ENCODE data around the gene VMO1. TPM values are rescaled to one million over a fixed set of nuclear protein-coding genes. Genes with fewer than 3 reads are reported as not detected.

Gene VMO1
- total and polyA plus RNA-seq, 9 of the 15 experiments (the other 6 are each of a cell fraction or from before 2014, with no cell fraction given), result 0.31 TPM; not detected in 8

DNA sequence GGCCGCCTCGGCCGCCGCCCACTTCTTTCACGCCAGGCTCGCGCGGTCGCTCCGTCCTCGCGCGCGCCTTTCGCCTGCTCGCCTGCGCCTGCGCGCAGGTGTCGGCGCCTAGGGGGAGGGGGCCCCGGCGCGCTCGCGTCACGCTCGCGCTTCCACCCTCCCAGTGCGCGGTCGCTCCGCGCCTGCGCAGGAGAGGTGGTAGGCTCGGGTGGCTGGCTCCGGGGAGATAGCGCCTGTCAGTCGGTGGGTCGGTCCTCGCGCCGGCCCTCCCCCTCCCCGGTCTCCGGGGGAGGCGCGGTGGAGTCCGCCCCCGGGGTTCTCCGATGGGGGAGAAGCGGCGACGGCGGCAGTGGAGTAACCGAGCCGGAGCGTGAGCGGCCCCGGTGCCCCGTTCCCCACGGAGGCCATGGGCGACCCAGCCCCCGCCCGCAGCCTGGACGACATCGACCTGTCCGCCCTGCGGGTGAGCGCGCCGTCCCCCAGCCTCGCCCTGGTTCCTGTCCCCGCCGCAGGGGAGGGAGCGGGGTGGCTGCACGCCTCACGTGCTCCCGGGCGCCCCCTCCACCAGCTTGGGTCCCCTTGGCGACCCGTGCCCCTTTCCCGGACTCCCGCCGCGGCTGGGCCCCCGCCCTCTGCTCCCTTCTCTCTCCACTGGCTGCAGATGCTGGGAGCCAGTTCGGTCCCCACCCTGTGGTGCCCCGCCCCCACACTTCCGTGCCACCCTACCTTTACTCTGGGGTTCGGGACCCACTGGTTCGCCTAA is 47.2 kb upstream of the VMO1 start, which contains the start of gene MINK1 (continued):
- TF ChIP-seq, protein P1, sequence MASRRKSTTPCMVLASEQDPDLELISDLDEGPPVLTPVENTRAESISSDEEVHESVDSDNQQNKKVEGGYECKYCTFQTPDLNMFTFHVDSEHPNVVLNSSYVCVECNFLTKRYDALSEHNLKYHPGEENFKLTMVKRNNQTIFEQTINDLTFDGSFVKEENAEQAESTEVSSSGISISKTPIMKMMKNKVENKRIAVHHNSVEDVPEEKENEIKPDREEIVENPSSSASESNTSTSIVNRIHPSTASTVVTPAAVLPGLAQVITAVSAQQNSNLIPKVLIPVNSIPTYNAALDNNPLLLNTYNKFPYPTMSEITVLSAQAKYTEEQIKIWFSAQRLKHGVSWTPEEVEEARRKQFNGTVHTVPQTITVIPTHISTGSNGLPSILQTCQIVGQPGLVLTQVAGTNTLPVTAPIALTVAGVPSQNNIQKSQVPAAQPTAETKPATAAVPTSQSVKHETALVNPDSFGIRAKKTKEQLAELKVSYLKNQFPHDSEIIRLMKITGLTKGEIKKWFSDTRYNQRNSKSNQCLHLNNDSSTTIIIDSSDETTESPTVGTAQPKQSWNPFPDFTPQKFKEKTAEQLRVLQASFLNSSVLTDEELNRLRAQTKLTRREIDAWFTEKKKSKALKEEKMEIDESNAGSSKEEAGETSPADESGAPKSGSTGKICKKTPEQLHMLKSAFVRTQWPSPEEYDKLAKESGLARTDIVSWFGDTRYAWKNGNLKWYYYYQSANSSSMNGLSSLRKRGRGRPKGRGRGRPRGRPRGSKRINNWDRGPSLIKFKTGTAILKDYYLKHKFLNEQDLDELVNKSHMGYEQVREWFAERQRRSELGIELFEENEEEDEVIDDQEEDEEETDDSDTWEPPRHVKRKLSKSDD (conservative IDR thresholded peaks at IDR 0.05; ENCODE audit: low read length), result no peak
- TF ChIP-seq, protein P2, sequence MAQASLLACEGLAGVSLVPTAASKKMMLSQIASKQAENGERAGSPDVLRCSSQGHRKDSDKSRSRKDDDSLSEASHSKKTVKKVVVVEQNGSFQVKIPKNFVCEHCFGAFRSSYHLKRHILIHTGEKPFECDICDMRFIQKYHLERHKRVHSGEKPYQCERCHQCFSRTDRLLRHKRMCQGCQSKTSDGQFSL (CRISPR knock-in tag; IDR thresholded peaks at IDR 0.05), result no peak; the same call in 1 of the 2 replicates
- TF ChIP-seq, protein P2 (tag; IDR thresholded peaks at IDR 0.05), result no peak
- TF ChIP-seq MAZ (CRISPR knock-in tag; conservative IDR thresholded peaks at IDR 0.05 in 1 of 2, IDR thresholded peaks at IDR 0.05 in 1 of 2) (peak; percentile 27 to 93; a peak in 3 of 4 replicates), FOXK1 (CRISPR knock-in tag; IDR thresholded peaks at IDR 0.05; ENCODE audit: borderline replicate concordance) (no peak), ATF7 (IDR thresholded peaks at IDR 0.05) (0 out of 2 replicates have a peak, but pooled peaks have one; percentile 59), FOXJ3 (CRISPR knock-in tag; IDR thresholded peaks at IDR 0.05) (no peak), HMGN3 (IDR thresholded peaks at IDR 0.05; ENCODE audit: borderline replicate concordance, extremely low read depth, insufficient read length, low read depth, low read length) (peak; percentile 49), RAD51 (IDR thresholded peaks at IDR 0.05; ENCODE audit: borderline replicate concordance, low read depth) (no peak), FOSL1 (tag; conservative IDR thresholded peaks at IDR 0.05) (no peak), CHD2 (IDR thresholded peaks at IDR 0.05; ENCODE audit: low read depth, low read length) (peak; percentile 91), BCOR (IDR thresholded peaks at IDR 0.05) (no peak), PTTG1 (tag; IDR thresholded peaks at IDR 0.05; ENCODE audit: low read depth) (no peak)
- TF ChIP-seq, protein P3, sequence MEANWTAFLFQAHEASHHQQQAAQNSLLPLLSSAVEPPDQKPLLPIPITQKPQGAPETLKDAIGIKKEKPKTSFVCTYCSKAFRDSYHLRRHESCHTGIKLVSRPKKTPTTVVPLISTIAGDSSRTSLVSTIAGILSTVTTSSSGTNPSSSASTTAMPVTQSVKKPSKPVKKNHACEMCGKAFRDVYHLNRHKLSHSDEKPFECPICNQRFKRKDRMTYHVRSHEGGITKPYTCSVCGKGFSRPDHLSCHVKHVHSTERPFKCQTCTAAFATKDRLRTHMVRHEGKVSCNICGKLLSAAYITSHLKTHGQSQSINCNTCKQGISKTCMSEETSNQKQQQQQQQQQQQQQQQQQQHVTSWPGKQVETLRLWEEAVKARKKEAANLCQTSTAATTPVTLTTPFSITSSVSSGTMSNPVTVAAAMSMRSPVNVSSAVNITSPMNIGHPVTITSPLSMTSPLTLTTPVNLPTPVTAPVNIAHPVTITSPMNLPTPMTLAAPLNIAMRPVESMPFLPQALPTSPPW (CRISPR knock-in tag; IDR thresholded peaks at IDR 0.05), result peak; percentile 85
